Right atrium auricular region (tissue), 2 donors: ENCODE data around the gene LHFPL6. TPM values are rescaled to one million over a fixed set of nuclear protein-coding genes. Genes with fewer than 3 reads are reported as not detected.

Source experiments
- DNase-seq: peaks from one replicate; pipeline ENCODE4 v3.0.0-alpha.2; 2019; ENCODE audit warnings: low spot score
- H3K27ac ChIP-seq, 2 donors: fragments of 200-600 bp; sonication (generic); 1 replicate in 1 of 2; 2 replicates in 1 of 2; pipeline ENCODE4 v1.5.1; 2016 to 2019
- H3K27me3 ChIP-seq, 2 donors: fragments of 200-600 bp; sonication (generic); one replicate each; pipeline versions ENCODE4 v1.5.1 to v1.6.0; 2017 to 2019
- H3K36me3 ChIP-seq: fragments of 200-600 bp; sonication (generic); one replicate; pipeline ENCODE4 v1.5.1; 2016
- H3K4me1 ChIP-seq, 2 donors: fragments of 200-600 bp; sonication (generic); one replicate each; pipeline versions ENCODE4 v1.5.1 to v1.6.0; 2017 to 2019
- H3K4me3 ChIP-seq, 2 donors: fragments of 200-600 bp; sonication (generic); 1 replicate in 1 of 2; 2 replicates in 1 of 2; pipeline ENCODE4 v1.5.1; 2017 to 2019; ENCODE audit warnings: mild to moderate bottlenecking in 1 of 2, moderate library complexity in 1 of 2
- H3K9me3 ChIP-seq, 2 donors: fragments of 200-600 bp; sonication (generic); one replicate each; pipeline ENCODE4 v1.5.1; 2019
- CTCF ChIP-seq, 2 donors: fragments of 200-600 bp; sonication (generic); IDR thresholded peaks; one replicate each; pipeline ENCODE4 v1.5.1; 2019; ENCODE audit warnings: antibody characterized with exemption in 2 of 2
- total RNA-seq, 2 donors: library from RNA; depleted of rRNA; stranded (reverse); fragments of >200 nt; gene quantifications; one replicate each; pipeline ENCODE4 v1.1.0, GENCODE V29; 2016

LHFPL6 gene
- total RNA-seq, 2 donors from 2014 or later: 39.0 to 57.2 TPM

- no peaks in the 10 kb centered on the region for H3K36me3 ChIP-seq
- no peak overlapping the region for H3K27ac ChIP-seq
- H3K9me3 ChIP-seq: no peaks in the 10 kb centered on the region
- TF ChIP-seq CTCF (IDR thresholded peaks at IDR 0.05): no peak
- peaks cover 0 to 41% of the 10 kb centered on the region in 2 donors for H3K4me1 ChIP-seq
- H3K27me3 ChIP-seq: no peaks in the 10 kb centered on the region
- no peak for DNase-seq
- no peak overlapping the region for H3K4me3 ChIP-seq
Observed at GRCh38 chr13:39407786-39408185, 195.2 kb downstream of the LHFPL6 start.

- no peaks in the 10 kb centered on the region for H3K9me3 ChIP-seq
- peaks cover 0 to 41% of the 10 kb centered on the region in 2 donors for H3K4me1 ChIP-seq
- no peaks in the 10 kb centered on the region for H3K36me3 ChIP-seq
- H3K27ac ChIP-seq: no peak overlapping the region
- no peak for DNase-seq
- H3K4me3 ChIP-seq: no peak overlapping the region
- H3K27me3 ChIP-seq: no peaks in the 10 kb centered on the region
- TF ChIP-seq CTCF (IDR thresholded peaks at IDR 0.05): no peak
Observed at GRCh38 chr13:39407138-39407537, 195.9 kb downstream of the LHFPL6 start.

- no peak for DNase-seq
- H3K4me3 ChIP-seq: no peak overlapping the region
- H3K9me3 ChIP-seq: no peaks in the 10 kb centered on the region
- peaks cover 0 to 38% of the 10 kb centered on the region in 2 donors for H3K4me1 ChIP-seq
- H3K27ac ChIP-seq: no peak overlapping the region
- no peaks in the 10 kb centered on the region for H3K27me3 ChIP-seq
- H3K36me3 ChIP-seq: no peaks in the 10 kb centered on the region
- no peak for TF ChIP-seq CTCF (IDR thresholded peaks at IDR 0.05)
Observed at GRCh38 chr13:39406688-39407087, 196.3 kb downstream of the LHFPL6 start.

- Histone ChIP-seq H3K4me1 (peaks cover 0 to 28% of the 10 kb centered on the region in 2 donors), H3K9me3 (no peaks in the 10 kb centered on the region), H3K36me3 (no peaks in the 10 kb centered on the region), H3K4me3 (no peak overlapping the region), H3K27me3 (no peaks in the 10 kb centered on the region), H3K27ac (no peak overlapping the region)
- DNase-seq: no peak
- TF ChIP-seq CTCF (IDR thresholded peaks at IDR 0.05): no peak
Observed at GRCh38 chr13:39405596-39406205, 197.3 kb downstream of the LHFPL6 start.

- no peak for DNase-seq
- H3K4me3 ChIP-seq: no peak overlapping the region
- H3K27ac ChIP-seq: no peak overlapping the region
- no peaks in the 10 kb centered on the region for H3K36me3 ChIP-seq
- no peaks in the 10 kb centered on the region for H3K27me3 ChIP-seq
- H3K4me1 ChIP-seq: peaks cover 0 to 22% of the 10 kb centered on the region in 2 donors
- TF ChIP-seq CTCF (IDR thresholded peaks at IDR 0.05): no peak
- H3K9me3 ChIP-seq: no peaks in the 10 kb centered on the region
Observed at GRCh38 chr13:39405107-39405506, 197.9 kb downstream of the LHFPL6 start.

GRCh38 chr13:39403106-39403505, 199.9 kb downstream of the LHFPL6 start:
- Histone ChIP-seq H3K36me3 (no peaks in the 10 kb centered on the region), H3K27me3 (no peaks in the 10 kb centered on the region), H3K4me3 (no peak overlapping the region), H3K27ac (no peak overlapping the region), H3K9me3 (no peaks in the 10 kb centered on the region), H3K4me1 (peaks cover 0 to 14% of the 10 kb centered on the region in 2 donors)
- no peak for DNase-seq
- no peak for TF ChIP-seq CTCF (IDR thresholded peaks at IDR 0.05)
